Loucy (cell line): ENCODE measurements around the gene FAM53B.

Source experiments
- H2AFZ ChIP-seq: fragments of 200-600 bp; sonication (generic); 2 replicates; pipeline ENCODE4 v1.6.0; 2016; ENCODE audit warnings: antibody characterized with exemption, mild to moderate bottlenecking, low read length, moderate library complexity
- H3F3A ChIP-seq: fragments of 200-600 bp; 2 replicates; pipeline ENCODE4 v1.6.0; 2016; ENCODE audit warnings: antibody characterized with exemption, low read depth, mild to moderate bottlenecking
- H3K27me3 ChIP-seq: fragments of 200-600 bp; sonication (generic); 2 replicates; pipeline ENCODE4 v1.6.1; 2014; ENCODE audit warnings: low read length, mild to moderate bottlenecking; ENCODE audit not compliant: insufficient read depth, poor library complexity, severe bottlenecking
- H3K36me3 ChIP-seq: fragments of 200-600 bp; sonication (generic); 2 replicates; pipeline ENCODE4 v1.6.1; 2016; ENCODE audit warnings: low read length; ENCODE audit not compliant: insufficient read depth
- H3K4me1 ChIP-seq: fragments of 200-600 bp; sonication (generic); 2 replicates; pipeline ENCODE4 v1.5.1; 2014; ENCODE audit warnings: low read length, mild to moderate bottlenecking; ENCODE audit not compliant: insufficient read depth, poor library complexity, severe bottlenecking
- H3K4me2 ChIP-seq: fragments of 200-600 bp; sonication (generic); 2 replicates; pipeline ENCODE4 v1.6.0; 2014; ENCODE audit warnings: antibody characterized with exemption, low read length, low read depth, mild to moderate bottlenecking; ENCODE audit not compliant: poor library complexity, severe bottlenecking
- H3K4me3 ChIP-seq: fragments of 200-600 bp; sonication (generic); 2 replicates; pipeline ENCODE4 v1.5.1; 2014; ENCODE audit warnings: low read length, mild to moderate bottlenecking, mixed read lengths; ENCODE audit not compliant: poor library complexity, severe bottlenecking
- H3K79me2 ChIP-seq: fragments of 200-600 bp; sonication (generic); 2 replicates; pipeline ENCODE4 v1.6.1; 2014; ENCODE audit warnings: low read length; ENCODE audit not compliant: insufficient read depth
- H3K9ac ChIP-seq: fragments of 200-600 bp; sonication (generic); 2 replicates; pipeline ENCODE4 v1.6.0; 2014; ENCODE audit warnings: mild to moderate bottlenecking, low read depth, low read length, moderate library complexity; ENCODE audit not compliant: poor library complexity, severe bottlenecking
- H3K9me2 ChIP-seq: fragments of 200-600 bp; sonication (generic); replicated peaks from 2 replicates; pipeline ENCODE4 v1.6.1; 2016; ENCODE audit warnings: low read depth, low read length, mixed read lengths
- H3K9me3 ChIP-seq: fragments of 200-600 bp; sonication (generic); 2 replicates; pipeline ENCODE4 v1.6.1; 2014; ENCODE audit warnings: mild to moderate bottlenecking, antibody characterized with exemption, low read length, low read depth; ENCODE audit not compliant: insufficient read depth
- H4K20me1 ChIP-seq: fragments of 200-600 bp; sonication (generic); 2 replicates; pipeline ENCODE4 v1.6.0; 2014; ENCODE audit warnings: antibody characterized with exemption, low read length, mild to moderate bottlenecking; ENCODE audit not compliant: insufficient read depth, poor library complexity, severe bottlenecking
- EZH2phosphoT487 ChIP-seq: fragments of 200-600 bp; IDR thresholded peaks from 2 replicates; pipeline ENCODE4 v1.6.1; 2018; ENCODE audit warnings: antibody characterized with exemption, mild to moderate bottlenecking, moderate library complexity, borderline replicate concordance
- TF ChIP-seq, protein P1 (sequence below): fragments of 200-600 bp; sonication (generic); conservative IDR thresholded peaks from 2 replicates; pipeline ENCODE4 v1.5.1; 2014; ENCODE audit warnings: mild to moderate bottlenecking, antibody characterized with exemption, low read length

Gene FAM53B

DNA sequence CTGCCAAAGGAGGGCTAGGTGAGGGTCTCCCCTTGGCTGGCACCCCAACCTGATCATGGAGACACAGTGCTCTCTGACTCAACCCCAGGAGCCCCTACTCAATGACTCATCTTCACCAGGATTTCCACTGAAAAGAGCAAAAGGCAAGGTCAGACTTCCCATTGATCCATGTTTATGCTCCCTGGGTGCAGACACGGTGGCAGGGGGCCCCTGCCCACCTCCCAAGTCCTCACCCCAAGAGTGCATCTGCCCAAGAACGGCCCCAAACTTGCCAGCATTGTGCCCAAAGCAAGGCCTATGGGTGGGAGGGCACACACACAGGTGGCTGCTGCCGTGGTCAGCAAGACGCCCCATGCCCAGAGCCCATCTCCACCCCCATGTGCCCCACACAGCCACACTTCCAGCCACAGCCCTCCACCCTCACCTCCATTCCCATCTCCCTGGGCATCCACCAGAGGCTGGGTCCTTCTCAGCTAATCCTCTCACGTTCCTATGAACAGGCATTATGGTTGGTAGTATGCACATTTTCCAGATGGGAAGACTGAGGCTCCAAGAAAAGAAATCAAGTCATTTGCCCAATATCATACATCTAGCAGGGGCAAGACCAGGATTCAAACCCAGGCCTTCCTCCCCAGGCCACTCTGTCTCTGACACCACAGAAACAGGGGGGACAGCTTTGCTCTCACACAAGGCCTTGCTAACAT lies 31.3 kb downstream of the FAM53B start:
- Histone ChIP-seq H3K27me3 (no peaks in the 10 kb centered on the region), H3F3A (no peaks in the 10 kb centered on the region), H3K9me2 (no peaks in the 10 kb centered on the region), H3K4me1 (peaks cover 2% of the 10 kb centered on the region), H3K9ac (no peak overlapping the region), H3K4me3 (no peak overlapping the region), H3K9me3 (no peaks in the 10 kb centered on the region), H3K4me2 (no peak overlapping the region), H2AFZ (no peak overlapping the region), H3K36me3 (no peaks in the 10 kb centered on the region), H4K20me1 (peaks cover 55% of the 10 kb centered on the region), H3K79me2 (peaks cover 93% of the 10 kb centered on the region)
- TF ChIP-seq, protein P1, sequence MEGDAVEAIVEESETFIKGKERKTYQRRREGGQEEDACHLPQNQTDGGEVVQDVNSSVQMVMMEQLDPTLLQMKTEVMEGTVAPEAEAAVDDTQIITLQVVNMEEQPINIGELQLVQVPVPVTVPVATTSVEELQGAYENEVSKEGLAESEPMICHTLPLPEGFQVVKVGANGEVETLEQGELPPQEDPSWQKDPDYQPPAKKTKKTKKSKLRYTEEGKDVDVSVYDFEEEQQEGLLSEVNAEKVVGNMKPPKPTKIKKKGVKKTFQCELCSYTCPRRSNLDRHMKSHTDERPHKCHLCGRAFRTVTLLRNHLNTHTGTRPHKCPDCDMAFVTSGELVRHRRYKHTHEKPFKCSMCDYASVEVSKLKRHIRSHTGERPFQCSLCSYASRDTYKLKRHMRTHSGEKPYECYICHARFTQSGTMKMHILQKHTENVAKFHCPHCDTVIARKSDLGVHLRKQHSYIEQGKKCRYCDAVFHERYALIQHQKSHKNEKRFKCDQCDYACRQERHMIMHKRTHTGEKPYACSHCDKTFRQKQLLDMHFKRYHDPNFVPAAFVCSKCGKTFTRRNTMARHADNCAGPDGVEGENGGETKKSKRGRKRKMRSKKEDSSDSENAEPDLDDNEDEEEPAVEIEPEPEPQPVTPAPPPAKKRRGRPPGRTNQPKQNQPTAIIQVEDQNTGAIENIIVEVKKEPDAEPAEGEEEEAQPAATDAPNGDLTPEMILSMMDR: no peak
- TF ChIP-seq EZH2phosphoT487: no peak

DNA sequence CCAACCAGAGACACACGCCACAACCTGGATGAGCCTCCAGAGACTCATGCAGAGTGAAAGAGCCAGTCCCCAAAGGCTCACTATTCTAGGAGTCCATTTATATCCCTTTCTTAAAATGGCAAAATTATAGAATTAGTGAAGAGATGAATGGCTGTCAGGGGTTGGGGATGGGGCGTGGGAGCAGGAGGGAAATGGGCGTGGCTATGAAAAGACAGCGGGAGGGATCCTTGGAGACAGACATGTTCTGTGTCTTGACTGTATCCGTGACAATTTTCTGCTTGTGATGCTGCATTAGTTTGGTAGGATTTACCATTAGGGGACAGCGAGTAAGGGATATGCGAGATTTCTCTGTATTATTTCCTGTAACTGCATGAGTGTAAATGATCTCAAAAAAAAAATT lies 33.0 kb downstream of the FAM53B start:
- H3K9me2 ChIP-seq: no peaks in the 10 kb centered on the region
- no peaks in the 10 kb centered on the region for H3F3A ChIP-seq
- peaks cover 89% of the 10 kb centered on the region for H3K79me2 ChIP-seq
- no peaks in the 10 kb centered on the region for H3K27me3 ChIP-seq
- no peaks in the 10 kb centered on the region for H3K9me3 ChIP-seq
- no peaks in the 10 kb centered on the region for H3K4me1 ChIP-seq
- TF ChIP-seq, protein P1: no peak
- no peak for TF ChIP-seq EZH2phosphoT487
- peaks cover 50% of the 10 kb centered on the region for H4K20me1 ChIP-seq
- no peak overlapping the region for H2AFZ ChIP-seq
- no peak overlapping the region for H3K4me2 ChIP-seq
- no peak overlapping the region for H3K9ac ChIP-seq
- no peak overlapping the region for H3K4me3 ChIP-seq
- peaks cover 5% of the 10 kb centered on the region; the same call in 1 of the 2 replicates for H3K36me3 ChIP-seq

DNA sequence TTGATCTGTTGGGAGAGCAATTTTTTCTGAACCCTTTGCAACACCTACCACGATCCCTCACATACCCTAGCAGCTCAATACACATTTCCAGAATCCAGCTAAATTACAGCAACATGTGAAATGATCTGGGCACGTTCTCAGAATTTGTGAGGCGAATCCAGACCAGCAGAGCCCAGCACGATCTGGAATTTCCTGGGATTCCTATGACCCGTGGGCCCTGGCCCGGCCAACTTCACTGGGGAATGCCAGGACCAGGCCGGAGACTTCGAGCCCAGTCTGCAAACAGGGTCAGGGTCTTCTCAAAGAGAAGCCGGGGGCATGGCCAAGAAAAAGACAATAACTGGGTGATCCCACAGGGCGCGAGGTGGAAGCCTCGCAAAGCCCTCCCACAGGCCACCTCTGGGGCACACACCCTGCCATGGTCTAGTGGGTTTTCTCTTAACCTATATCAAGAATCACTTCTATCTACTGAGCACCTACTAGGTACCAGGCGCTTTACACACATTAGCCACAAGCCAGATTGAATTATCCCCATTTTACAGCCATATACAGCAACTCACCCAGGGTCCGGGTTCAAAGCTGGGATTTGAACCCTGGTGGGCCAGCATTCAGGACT lies 33.8 kb downstream of the FAM53B start:
- Histone ChIP-seq H3K36me3 (peaks cover 12% of the 10 kb centered on the region; the same call in 1 of the 2 replicates), H4K20me1 (peaks cover 44% of the 10 kb centered on the region), H3K9me3 (no peaks in the 10 kb centered on the region), H2AFZ (no peak overlapping the region), H3K4me1 (peaks cover 2% of the 10 kb centered on the region), H3K9me2 (no peaks in the 10 kb centered on the region), H3F3A (no peaks in the 10 kb centered on the region), H3K27me3 (no peaks in the 10 kb centered on the region), H3K4me2 (no peak overlapping the region), H3K9ac (no peak overlapping the region), H3K79me2 (peaks cover 81% of the 10 kb centered on the region), H3K4me3 (no peak overlapping the region)
- TF ChIP-seq EZH2phosphoT487: no peak
- TF ChIP-seq, protein P1: no peak
